ENCODE data around the gene SIRT3. TPM values are rescaled to one million over a fixed set of nuclear protein-coding genes. Genes with fewer than 3 reads are reported as not detected.

The SIRT3 gene
- total and polyA plus RNA-seq, 3 experiments from 2014 or later, result 12.2 to 14.8 (median 13.6) TPM

GRCh38 chr11:251550-251949 lies 15.4 kb upstream of the SIRT3 start:
- H3K27me3 Mint-ChIP-seq, result no peaks in the 10 kb centered on the region
- H3K27ac ChIP-seq (ENCODE audit: low read depth, low read length), result no peak overlapping the region
- no peak overlapping the region for H3K4me3 Mint-ChIP-seq
- H3K27ac Mint-ChIP-seq, result peak overlapping the region in 3 of 8 donors; percentile 36 to 81 (median 63)
- H3K36me3 ChIP-seq (ENCODE audit: insufficient read depth, low read length), result peaks cover 49% of the 10 kb centered on the region
- peaks cover 7 to 11% (median 9%) of the 10 kb centered on the region in 3 donors for H3K4me1 Mint-ChIP-seq
- H3K36me3 Mint-ChIP-seq, result peaks cover 15 to 69% (median 21%) of the 10 kb centered on the region in 3 donors
- H3K4me1 ChIP-seq (ENCODE audit: insufficient read depth, low read length), result peaks cover 5% of the 10 kb centered on the region
- H3K4me3 ChIP-seq (ENCODE audit: low read length), result no peak overlapping the region
- CTCF ChIA-PET, result interaction anchor here (0.8 to 5.5 kb wide), 30 partner anchors 10 to 267 kb away, joined by 3 to 58 read pairs (median 8); partner anchors contain the start of genes BET1L, IFITM2, IFITM5 and NLRP6
- no peaks in the 10 kb centered on the region for H3K9me3 Mint-ChIP-seq
- H3K9me3 ChIP-seq (ENCODE audit: low read length), result no peaks in the 10 kb centered on the region
- POLR2A ChIA-PET, result interaction anchor here (0.8 to 1.8 kb wide), 4 partner anchors 16 to 36 kb away, joined by 3 to 16 read pairs (median 12); partner anchors contain the start of gene PGGHG
- H3K27me3 ChIP-seq (ENCODE audit: insufficient read depth, low read length, poor library complexity, severe bottlenecking), result no peaks in the 10 kb centered on the region
- no peak for DNase-seq

- CTCF ChIA-PET, result interaction anchor here (0.8 to 5.5 kb wide), 38 partner anchors 9 to 268 kb away, joined by 3 to 58 read pairs (median 8); partner anchors contain the start of genes BET1L, IFITM2, IFITM5 and NLRP6
- Histone ChIP-seq H3K27ac (ENCODE audit: low read depth, low read length) (no peak overlapping the region), H3K36me3 (ENCODE audit: insufficient read depth, low read length) (peaks cover 53% of the 10 kb centered on the region), H3K4me3 (ENCODE audit: low read length) (no peak overlapping the region), H3K4me1 (ENCODE audit: insufficient read depth, low read length) (peaks cover 5% of the 10 kb centered on the region), H3K9me3 (ENCODE audit: low read length) (no peaks in the 10 kb centered on the region), H3K27me3 (ENCODE audit: insufficient read depth, low read length, poor library complexity, severe bottlenecking) (no peaks in the 10 kb centered on the region)
- H3K27ac Mint-ChIP-seq, result peak overlapping the region in 7 of 8 donors; percentile 62 to 90 (median 73)
- peaks cover 16 to 76% (median 24%) of the 10 kb centered on the region in 3 donors for H3K36me3 Mint-ChIP-seq
- POLR2A ChIA-PET, result interaction anchor here (0.5 to 1.8 kb wide), 6 partner anchors 17 to 117 kb away, joined by 3 to 16 read pairs (median 8); partner anchors contain the start of gene PGGHG
- peak; percentile 65 to 86 (median 71) for DNase-seq
- H3K9me3 Mint-ChIP-seq, result no peaks in the 10 kb centered on the region
- H3K27me3 Mint-ChIP-seq, result no peaks in the 10 kb centered on the region
- H3K4me3 Mint-ChIP-seq, result peak overlapping the region in 1 of 7 donors; percentile 5
- H3K4me1 Mint-ChIP-seq, result peaks cover 7 to 11% (median 9%) of the 10 kb centered on the region in 3 donors
Measured at GRCh38 chr11:250740-251299, 14.7 kb upstream of the SIRT3 start.

GRCh38 chr11:250274-250673 lies 14.1 kb upstream of the SIRT3 start:
- Histone ChIP-seq H3K27ac (ENCODE audit: low read depth, low read length) (no peak overlapping the region), H3K4me3 (ENCODE audit: low read length) (no peak overlapping the region), H3K9me3 (ENCODE audit: low read length) (no peaks in the 10 kb centered on the region), H3K36me3 (ENCODE audit: insufficient read depth, low read length) (peaks cover 54% of the 10 kb centered on the region), H3K4me1 (ENCODE audit: insufficient read depth, low read length) (peaks cover 5% of the 10 kb centered on the region), H3K27me3 (ENCODE audit: insufficient read depth, low read length, poor library complexity, severe bottlenecking) (no peaks in the 10 kb centered on the region)
- POLR2A ChIA-PET, result interaction anchor here (1.0 to 1.8 kb wide), 4 partner anchors 18 to 37 kb away, joined by 4 to 16 read pairs (median 12); partner anchors contain the start of gene PGGHG
- Mint-ChIP-seq H3K36me3 (peaks cover 18 to 82% (median 29%) of the 10 kb centered on the region in 3 donors), H3K4me3 (no peak overlapping the region), H3K27me3 (no peaks in the 10 kb centered on the region), H3K4me1 (peaks cover 7 to 11% (median 11%) of the 10 kb centered on the region in 3 donors), H3K9me3 (no peaks in the 10 kb centered on the region), H3K27ac (peak overlapping the region in 5 of 8 donors; percentile 60 to 87 (median 66))
- CTCF ChIA-PET, result interaction anchor here (0.9 to 5.5 kb wide), 35 partner anchors 9 to 268 kb away, joined by 3 to 58 read pairs (median 8); partner anchors contain the start of genes BET1L, IFITM2, IFITM5 and NLRP6
- DNase-seq, result no peak

GRCh38 chr11:249062-249461 lies 12.9 kb upstream of the SIRT3 start:
- H3K27ac ChIP-seq (ENCODE audit: low read depth, low read length), result no peak overlapping the region
- no peaks in the 10 kb centered on the region for H3K9me3 ChIP-seq (ENCODE audit: low read length)
- no peak overlapping the region for H3K4me3 ChIP-seq (ENCODE audit: low read length)
- ChIA-PET CTCF (interaction anchor here (1.0 to 5.5 kb wide), 7 partner anchors 8 to 201 kb away, joined by 3 to 39 read pairs (median 4); partner anchors contain the start of genes BET1L and PTDSS2), POLR2A (no interaction called here)
- peaks cover 5% of the 10 kb centered on the region for H3K4me1 ChIP-seq (ENCODE audit: insufficient read depth, low read length)
- H3K4me3 Mint-ChIP-seq, result no peak overlapping the region
- H3K36me3 ChIP-seq (ENCODE audit: insufficient read depth, low read length), result peaks cover 63% of the 10 kb centered on the region
- H3K4me1 Mint-ChIP-seq, result peaks cover 10 to 14% (median 11%) of the 10 kb centered on the region in 3 donors
- H3K27me3 ChIP-seq (ENCODE audit: insufficient read depth, low read length, poor library complexity, severe bottlenecking), result no peaks in the 10 kb centered on the region
- H3K27ac Mint-ChIP-seq, result peak overlapping the region in 2 of 8 donors; percentile 52 to 82
- H3K9me3 Mint-ChIP-seq, result no peaks in the 10 kb centered on the region
- no peaks in the 10 kb centered on the region for H3K27me3 Mint-ChIP-seq
- DNase-seq, result no peak
- peaks cover 20 to 93% (median 34%) of the 10 kb centered on the region in 3 donors for H3K36me3 Mint-ChIP-seq

- H3K4me1 ChIP-seq (ENCODE audit: insufficient read depth, low read length), result no peaks in the 10 kb centered on the region
- no peak for DNase-seq
- CTCF ChIA-PET, result no interaction called here
- no peak overlapping the region for H3K27ac Mint-ChIP-seq
- peaks cover 21 to 32% (median 32%) of the 10 kb centered on the region in 3 donors for H3K4me1 Mint-ChIP-seq
- H3K9me3 ChIP-seq (ENCODE audit: low read length), result no peaks in the 10 kb centered on the region
- peaks cover 18 to 93% (median 38%) of the 10 kb centered on the region in 3 donors for H3K36me3 Mint-ChIP-seq
- H3K27me3 ChIP-seq (ENCODE audit: insufficient read depth, low read length, poor library complexity, severe bottlenecking), result no peaks in the 10 kb centered on the region
- H3K9me3 Mint-ChIP-seq, result no peaks in the 10 kb centered on the region
- no peaks in the 10 kb centered on the region for H3K27me3 Mint-ChIP-seq
- H3K36me3 ChIP-seq (ENCODE audit: insufficient read depth, low read length), result peaks cover 56% of the 10 kb centered on the region
- POLR2A ChIA-PET, result no interaction called here
- no peak overlapping the region for H3K4me3 ChIP-seq (ENCODE audit: low read length)
- no peak overlapping the region for H3K4me3 Mint-ChIP-seq
- no peak overlapping the region for H3K27ac ChIP-seq (ENCODE audit: low read depth, low read length)
Measured at GRCh38 chr11:244376-244775, 8.2 kb upstream of the SIRT3 start.

- no peak overlapping the region for H3K4me3 ChIP-seq (ENCODE audit: low read length)
- no peaks in the 10 kb centered on the region for H3K27me3 ChIP-seq (ENCODE audit: insufficient read depth, low read length, poor library complexity, severe bottlenecking)
- peaks cover 0 to 2% of the 10 kb centered on the region in 2 donors for H3K27me3 Mint-ChIP-seq
- peak overlapping the region in 4 of 8 donors; percentile 5 to 66 (median 59) for H3K27ac Mint-ChIP-seq
- H3K4me1 Mint-ChIP-seq, result peaks cover 34 to 56% (median 55%) of the 10 kb centered on the region in 3 donors
- no peak overlapping the region for H3K27ac ChIP-seq (ENCODE audit: low read depth, low read length)
- POLR2A ChIA-PET, result interaction anchor here (0.8 kb wide), 1 partner anchor 34 kb away, joined by 3 read pairs; the partner anchor contains the start of genes BET1L and RIC8A
- H3K4me3 Mint-ChIP-seq, result peak overlapping the region in 1 of 7 donors; percentile 26
- H3K36me3 Mint-ChIP-seq, result peaks cover 10 to 85% (median 28%) of the 10 kb centered on the region in 3 donors
- no peaks in the 10 kb centered on the region for H3K9me3 ChIP-seq (ENCODE audit: low read length)
- no peaks in the 10 kb centered on the region for H3K9me3 Mint-ChIP-seq
- peaks cover 37% of the 10 kb centered on the region for H3K36me3 ChIP-seq (ENCODE audit: insufficient read depth, low read length)
- CTCF ChIA-PET, result interaction anchor here (1.7 to 2.3 kb wide), 2 partner anchors 8 to 35 kb away, joined by 3 to 15 read pairs; partner anchors contain the start of gene BET1L
- DNase-seq, result no peak
- H3K4me1 ChIP-seq (ENCODE audit: insufficient read depth, low read length), result peaks cover 13% of the 10 kb centered on the region
Measured at GRCh38 chr11:241634-242033, 5.5 kb upstream of the SIRT3 start.

GRCh38 chr11:240315-240714 lies 4.2 kb upstream of the SIRT3 start:
- H3K27ac ChIP-seq (ENCODE audit: low read depth, low read length), result no peak overlapping the region
- peaks cover 18% of the 10 kb centered on the region for H3K4me1 ChIP-seq (ENCODE audit: insufficient read depth, low read length)
- DNase-seq, result no peak
- Mint-ChIP-seq H3K4me1 (peaks cover 39 to 65% (median 63%) of the 10 kb centered on the region in 3 donors), H3K36me3 (peaks cover 7 to 79% (median 20%) of the 10 kb centered on the region in 3 donors), H3K27me3 (peaks cover 0 to 4% of the 10 kb centered on the region in 2 donors), H3K4me3 (peak overlapping the region in 1 of 7 donors; percentile 1), H3K27ac (peak overlapping the region in 3 of 8 donors; percentile 17 to 66 (median 47)), H3K9me3 (no peaks in the 10 kb centered on the region)
- no peak overlapping the region for H3K4me3 ChIP-seq (ENCODE audit: low read length)
- H3K36me3 ChIP-seq (ENCODE audit: insufficient read depth, low read length), result peaks cover 30% of the 10 kb centered on the region
- H3K9me3 ChIP-seq (ENCODE audit: low read length), result no peaks in the 10 kb centered on the region
- H3K27me3 ChIP-seq (ENCODE audit: insufficient read depth, low read length, poor library complexity, severe bottlenecking), result no peaks in the 10 kb centered on the region
- ChIA-PET POLR2A (interaction anchor here (0.6 to 1.3 kb wide), 2 partner anchors 33 to 41 kb away, joined by 3 read pairs; partner anchors contain the start of genes BET1L and RIC8A), CTCF (interaction anchor here (2.3 kb wide), 1 partner anchor 10 kb away, joined by 15 read pairs; no protein-coding TSS in a partner anchor)

Measured in CD8-positive, alpha-beta memory T cell (primary cell).